ENCODE measurements around the gene SOHLH1.

GRCh38 chr9:135724186-135724787 is 25.0 kb upstream of the SOHLH1 start:
- TF ChIP-seq ZNF280D (tag by site-specific recombination; IDR thresholded peaks at IDR 0.05): no peak
- TF ChIP-seq CTCF (tag by site-specific recombination; IDR thresholded peaks at IDR 0.05): no peak
- TF ChIP-seq ZNF426 (tag by site-specific recombination; IDR thresholded peaks at IDR 0.05): no peak
- TF ChIP-seq ZBTB1 (tag by site-specific recombination; IDR thresholded peaks at IDR 0.05): no peak
- TF ChIP-seq ZNF670 (tag by site-specific recombination; IDR thresholded peaks at IDR 0.05; ENCODE audit: low read depth): no peak
- no peak for TF ChIP-seq ZNF433 (tag by site-specific recombination; IDR thresholded peaks at IDR 0.05; ENCODE audit: low read depth)
- no peak for TF ChIP-seq YY1 (tag by site-specific recombination; IDR thresholded peaks at IDR 0.05)
- TF ChIP-seq ZNF785 (tag by site-specific recombination; IDR thresholded peaks at IDR 0.05): no peak
- no peak for TF ChIP-seq ZBTB7A (tag by site-specific recombination; IDR thresholded peaks at IDR 0.05; ENCODE audit: low read depth)
- TF ChIP-seq ZNF121 (tag by site-specific recombination; IDR thresholded peaks at IDR 0.05): no peak
- no peak for TF ChIP-seq ZNF777 (tag by site-specific recombination; IDR thresholded peaks at IDR 0.05; ENCODE audit: borderline replicate concordance)
- TF ChIP-seq ZNF140 (tag by site-specific recombination; IDR thresholded peaks at IDR 0.05): no peak
